ENCODE data around the gene ACSM3.
A peak's percentile ranks its signal among the peaks of the same experiment; 100 is the strongest.
"Not testable (repeated sequence)": the region's sequence is repeated elsewhere in the genome, so short reads cannot be mapped to it uniquely, and the experiment has no call there.

Gene ACSM3

GRCh38 chr16:20763461-20764232 lies at the start of gene ACSM3:
Gene ACSM3 (plus strand): TSS chr16:20764014. CDS start chr16:20770035, 6,021 bp downstream.
- no peaks in the 10 kb centered on the region for H3K36me3 ChIP-seq (ENCODE audit: insufficient read depth, low read length)
- H3K4me1 ChIP-seq (ENCODE audit: insufficient read depth, low read length), result no peaks in the 10 kb centered on the region
- peak within 1 kb of the TSS; percentile 71; the same call in 1 of the 2 replicates for H3K9ac ChIP-seq (ENCODE audit: low read depth, low read length)
- H3K9me3 ChIP-seq (ENCODE audit: control insufficient read depth, insufficient read depth, low read length), result no peaks in the 10 kb centered on the region

- not testable (repeated sequence) for H3K9me3 ChIP-seq (ENCODE audit: control insufficient read depth, insufficient read depth, low read length); H3K4me1 ChIP-seq (ENCODE audit: insufficient read depth, low read length); H3K36me3 ChIP-seq (ENCODE audit: insufficient read depth, low read length); H3K9ac ChIP-seq (ENCODE audit: low read depth, low read length)
Measured at GRCh38 chr16:20717718-20718117, 46.1 kb upstream of the ACSM3 start.

- Histone ChIP-seq H3K36me3 (ENCODE audit: insufficient read depth, low read length) (no peaks in the 10 kb centered on the region), H3K9ac (ENCODE audit: low read depth, low read length) (no peak overlapping the region), H3K4me1 (ENCODE audit: insufficient read depth, low read length) (no peaks in the 10 kb centered on the region), H3K9me3 (ENCODE audit: control insufficient read depth, insufficient read depth, low read length) (no peaks in the 10 kb centered on the region)
Measured at GRCh38 chr16:20720251-20720650, 43.6 kb upstream of the ACSM3 start.

- no peak overlapping the region for H3K9ac ChIP-seq (ENCODE audit: low read depth, low read length)
- no peaks in the 10 kb centered on the region for H3K4me1 ChIP-seq (ENCODE audit: insufficient read depth, low read length)
- no peaks in the 10 kb centered on the region for H3K9me3 ChIP-seq (ENCODE audit: control insufficient read depth, insufficient read depth, low read length)
- H3K36me3 ChIP-seq (ENCODE audit: insufficient read depth, low read length), result no peaks in the 10 kb centered on the region
Measured at GRCh38 chr16:20726661-20727060, 37.2 kb upstream of the ACSM3 start.

GRCh38 chr16:20727181-20727580 lies 36.6 kb upstream of the ACSM3 start:
- Histone ChIP-seq H3K9ac (ENCODE audit: low read depth, low read length) (no peak overlapping the region), H3K36me3 (ENCODE audit: insufficient read depth, low read length) (no peaks in the 10 kb centered on the region), H3K4me1 (ENCODE audit: insufficient read depth, low read length) (no peaks in the 10 kb centered on the region), H3K9me3 (ENCODE audit: control insufficient read depth, insufficient read depth, low read length) (no peaks in the 10 kb centered on the region)

- Histone ChIP-seq H3K36me3 (ENCODE audit: insufficient read depth, low read length) (no peaks in the 10 kb centered on the region), H3K9me3 (ENCODE audit: control insufficient read depth, insufficient read depth, low read length) (no peaks in the 10 kb centered on the region), H3K9ac (ENCODE audit: low read depth, low read length) (no peak overlapping the region), H3K4me1 (ENCODE audit: insufficient read depth, low read length) (no peaks in the 10 kb centered on the region)
Measured at GRCh38 chr16:20729141-20729540, 34.7 kb upstream of the ACSM3 start.

GRCh38 chr16:20734056-20734455 lies 29.8 kb upstream of the ACSM3 start:
- Histone ChIP-seq H3K9me3 (ENCODE audit: control insufficient read depth, insufficient read depth, low read length) (no peaks in the 10 kb centered on the region), H3K36me3 (ENCODE audit: insufficient read depth, low read length) (peaks cover 3% of the 10 kb centered on the region), H3K4me1 (ENCODE audit: insufficient read depth, low read length) (no peaks in the 10 kb centered on the region), H3K9ac (ENCODE audit: low read depth, low read length) (no peak overlapping the region)

- Histone ChIP-seq H3K9me3 (ENCODE audit: control insufficient read depth, insufficient read depth, low read length) (no peaks in the 10 kb centered on the region), H3K9ac (ENCODE audit: low read depth, low read length) (no peak overlapping the region), H3K4me1 (ENCODE audit: insufficient read depth, low read length) (no peaks in the 10 kb centered on the region), H3K36me3 (ENCODE audit: insufficient read depth, low read length) (peaks cover 3% of the 10 kb centered on the region)
Measured at GRCh38 chr16:20734782-20735181, 29.0 kb upstream of the ACSM3 start.

- Histone ChIP-seq H3K36me3 (ENCODE audit: insufficient read depth, low read length) (peaks cover 3% of the 10 kb centered on the region), H3K9ac (ENCODE audit: low read depth, low read length) (no peak overlapping the region), H3K9me3 (ENCODE audit: control insufficient read depth, insufficient read depth, low read length) (no peaks in the 10 kb centered on the region), H3K4me1 (ENCODE audit: insufficient read depth, low read length) (no peaks in the 10 kb centered on the region)
Measured at GRCh38 chr16:20735490-20735889, 28.3 kb upstream of the ACSM3 start.

- no peaks in the 10 kb centered on the region for H3K9me3 ChIP-seq (ENCODE audit: control insufficient read depth, insufficient read depth, low read length)
- no peaks in the 10 kb centered on the region for H3K4me1 ChIP-seq (ENCODE audit: insufficient read depth, low read length)
- H3K9ac ChIP-seq (ENCODE audit: low read depth, low read length), result peak overlapping the region; percentile 100; the same call in 1 of the 2 replicates
- H3K36me3 ChIP-seq (ENCODE audit: insufficient read depth, low read length), result peaks cover 3% of the 10 kb centered on the region
Measured at GRCh38 chr16:20740007-20740883, 23.6 kb upstream of the ACSM3 start.

GRCh38 chr16:20740901-20741521 lies 22.8 kb upstream of the ACSM3 start:
- Histone ChIP-seq H3K4me1 (ENCODE audit: insufficient read depth, low read length) (no peaks in the 10 kb centered on the region), H3K36me3 (ENCODE audit: insufficient read depth, low read length) (peaks cover 3% of the 10 kb centered on the region), H3K9me3 (ENCODE audit: control insufficient read depth, insufficient read depth, low read length) (no peaks in the 10 kb centered on the region), H3K9ac (ENCODE audit: low read depth, low read length) (peak overlapping the region; percentile 100)

- H3K9me3 ChIP-seq (ENCODE audit: control insufficient read depth, insufficient read depth, low read length), result no peaks in the 10 kb centered on the region
- H3K36me3 ChIP-seq (ENCODE audit: insufficient read depth, low read length), result peaks cover 3% of the 10 kb centered on the region; the same call in 1 of the 2 replicates
- no peaks in the 10 kb centered on the region for H3K4me1 ChIP-seq (ENCODE audit: insufficient read depth, low read length)
- peak within 1 kb of the TSS; percentile 100 for H3K9ac ChIP-seq (ENCODE audit: low read depth, low read length)
Measured at GRCh38 chr16:20741554-20742285, 22.1 kb upstream of the ACSM3 start, which contains the start of gene THUMPD1. Gene THUMPD1 (minus strand): TSS chr16:20741818. CDS start chr16:20741739, 79 bp downstream.

- no peaks in the 10 kb centered on the region for H3K9me3 ChIP-seq (ENCODE audit: control insufficient read depth, insufficient read depth, low read length)
- H3K4me1 ChIP-seq (ENCODE audit: insufficient read depth, low read length), result no peaks in the 10 kb centered on the region
- H3K9ac ChIP-seq (ENCODE audit: low read depth, low read length), result no peak overlapping the region
- no peaks in the 10 kb centered on the region for H3K36me3 ChIP-seq (ENCODE audit: insufficient read depth, low read length)
Measured at GRCh38 chr16:20743591-20743990, 20.2 kb upstream of the ACSM3 start.

GRCh38 chr16:20744922-20745440 lies 18.8 kb upstream of the ACSM3 start:
- no peaks in the 10 kb centered on the region for H3K36me3 ChIP-seq (ENCODE audit: insufficient read depth, low read length)
- H3K4me1 ChIP-seq (ENCODE audit: insufficient read depth, low read length), result no peaks in the 10 kb centered on the region
- H3K9ac ChIP-seq (ENCODE audit: low read depth, low read length), result no peak overlapping the region
- H3K9me3 ChIP-seq (ENCODE audit: control insufficient read depth, insufficient read depth, low read length), result no peaks in the 10 kb centered on the region

All from ES-I3 (cell line).